ENCODE results near the gene BSG.

The BSG gene

DNA sequence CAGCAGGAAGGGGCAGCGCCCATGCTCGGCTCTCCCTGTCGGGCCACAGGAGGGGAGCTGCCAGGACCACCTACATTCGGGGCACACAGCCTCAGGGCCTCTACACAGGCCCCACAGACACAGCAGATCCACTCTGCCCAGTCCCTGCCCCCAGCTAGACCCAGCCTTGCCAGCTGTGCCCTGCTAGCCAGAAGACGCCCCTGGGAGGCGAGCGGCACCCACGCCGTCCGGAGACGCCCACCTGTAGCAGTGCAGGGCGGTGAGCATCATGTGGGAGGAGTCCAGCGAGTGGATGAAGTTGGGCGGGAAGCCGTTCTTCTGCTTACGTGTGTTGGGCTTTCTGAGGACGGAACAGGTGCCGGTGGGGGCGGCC lies 45.8 kb downstream of the BSG start:
- Histone ChIP-seq H3K4me3 (ENCODE audit: low read depth, low read length) (no peak overlapping the region), H3K4me1 (ENCODE audit: control insufficient read depth, insufficient read depth, low read length) (no peaks in the 10 kb centered on the region), H3K9me3 (ENCODE audit: control insufficient read depth, insufficient read depth, low read depth, low read length) (no peaks in the 10 kb centered on the region), H3K27ac (ENCODE audit: extremely low read depth, low read depth, low read length) (no peak overlapping the region), H3K36me3 (ENCODE audit: control insufficient read depth in 2 of 2, insufficient read depth in 1 of 2, low read length in 2 of 2) (peaks cover 0 to 71% of the 10 kb centered on the region in 2 experiments; a peak in 1 of 3 replicates)
- TF ChIP-seq ZNF114 (tag by site-specific recombination; IDR thresholded peaks at IDR 0.05) (no peak), HOXC10 (CRISPR knock-in tag; IDR thresholded peaks at IDR 0.05) (no peak), EGR2 (tag by site-specific recombination; IDR thresholded peaks at IDR 0.05; ENCODE audit: low read depth) (peak; percentile 33; the same call in 1 of the 2 replicates), FEZF1 (tag by site-specific recombination; IDR thresholded peaks at IDR 0.05) (no peak), ZFHX2 (tag by site-specific recombination; conservative IDR thresholded peaks at IDR 0.05) (peak; percentile 51; the same call in 1 of the 2 replicates), ZNF791 (tag by site-specific recombination; IDR thresholded peaks at IDR 0.05) (no peak), SCRT2 (tag by site-specific recombination; IDR thresholded peaks at IDR 0.05) (peak; percentile 54)
- TF ChIP-seq, protein P1, sequence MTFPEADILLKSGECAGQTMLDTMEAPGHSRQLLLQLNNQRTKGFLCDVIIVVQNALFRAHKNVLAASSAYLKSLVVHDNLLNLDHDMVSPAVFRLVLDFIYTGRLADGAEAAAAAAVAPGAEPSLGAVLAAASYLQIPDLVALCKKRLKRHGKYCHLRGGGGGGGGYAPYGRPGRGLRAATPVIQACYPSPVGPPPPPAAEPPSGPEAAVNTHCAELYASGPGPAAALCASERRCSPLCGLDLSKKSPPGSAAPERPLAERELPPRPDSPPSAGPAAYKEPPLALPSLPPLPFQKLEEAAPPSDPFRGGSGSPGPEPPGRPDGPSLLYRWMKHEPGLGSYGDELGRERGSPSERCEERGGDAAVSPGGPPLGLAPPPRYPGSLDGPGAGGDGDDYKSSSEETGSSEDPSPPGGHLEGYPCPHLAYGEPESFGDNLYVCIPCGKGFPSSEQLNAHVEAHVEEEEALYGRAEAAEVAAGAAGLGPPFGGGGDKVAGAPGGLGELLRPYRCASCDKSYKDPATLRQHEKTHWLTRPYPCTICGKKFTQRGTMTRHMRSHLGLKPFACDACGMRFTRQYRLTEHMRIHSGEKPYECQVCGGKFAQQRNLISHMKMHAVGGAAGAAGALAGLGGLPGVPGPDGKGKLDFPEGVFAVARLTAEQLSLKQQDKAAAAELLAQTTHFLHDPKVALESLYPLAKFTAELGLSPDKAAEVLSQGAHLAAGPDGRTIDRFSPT (tag by site-specific recombination; IDR thresholded peaks at IDR 0.05), result peak; percentile 78
- TF ChIP-seq, protein P2, sequence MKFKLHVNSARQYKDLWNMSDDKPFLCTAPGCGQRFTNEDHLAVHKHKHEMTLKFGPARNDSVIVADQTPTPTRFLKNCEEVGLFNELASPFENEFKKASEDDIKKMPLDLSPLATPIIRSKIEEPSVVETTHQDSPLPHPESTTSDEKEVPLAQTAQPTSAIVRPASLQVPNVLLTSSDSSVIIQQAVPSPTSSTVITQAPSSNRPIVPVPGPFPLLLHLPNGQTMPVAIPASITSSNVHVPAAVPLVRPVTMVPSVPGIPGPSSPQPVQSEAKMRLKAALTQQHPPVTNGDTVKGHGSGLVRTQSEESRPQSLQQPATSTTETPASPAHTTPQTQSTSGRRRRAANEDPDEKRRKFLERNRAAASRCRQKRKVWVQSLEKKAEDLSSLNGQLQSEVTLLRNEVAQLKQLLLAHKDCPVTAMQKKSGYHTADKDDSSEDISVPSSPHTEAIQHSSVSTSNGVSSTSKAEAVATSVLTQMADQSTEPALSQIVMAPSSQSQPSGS (tag by site-specific recombination; IDR thresholded peaks at IDR 0.05; ENCODE audit: low read depth), result no peak
- POLR2A ChIA-PET, result interaction anchor here (1.1 kb wide), 1 partner anchor 9 kb away, joined by 3 read pairs; no protein-coding TSS in a partner anchor
- CTCF ChIA-PET, result no interaction called here

DNA sequence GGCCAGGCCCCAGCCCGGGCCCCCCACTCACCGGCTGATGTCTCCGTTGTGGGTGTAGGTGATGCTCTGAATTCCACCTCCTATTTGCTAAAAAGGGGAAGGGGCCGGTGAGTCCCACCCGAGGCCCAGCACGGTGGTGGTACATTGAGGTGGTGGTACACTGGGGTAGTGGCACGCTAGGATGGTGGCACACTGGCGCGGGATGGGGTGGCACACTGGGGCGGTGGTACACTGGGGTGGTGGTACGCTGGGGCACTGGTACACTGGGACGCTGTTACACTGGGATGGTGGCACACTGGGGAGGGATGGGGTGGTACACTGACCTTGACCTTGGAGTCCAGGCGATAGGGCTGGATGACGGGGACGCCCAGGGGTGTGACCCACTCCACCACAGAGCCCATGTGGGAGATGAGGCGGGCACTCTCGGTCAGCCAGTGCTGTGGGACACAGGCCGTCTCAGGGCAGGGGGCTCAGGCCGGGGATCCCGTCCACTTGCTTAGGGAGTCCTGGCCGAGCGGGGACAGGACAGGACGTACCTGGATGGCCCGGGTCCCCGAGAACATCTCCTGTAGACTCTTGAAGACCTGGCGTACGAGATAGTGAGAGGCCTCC lies 46.4 kb downstream of the BSG start:
- Histone ChIP-seq H3K36me3 (ENCODE audit: control insufficient read depth in 2 of 2, insufficient read depth in 1 of 2, low read length in 2 of 2) (peaks cover 0 to 76% of the 10 kb centered on the region in 2 experiments; a peak in 1 of 3 replicates), H3K9me3 (ENCODE audit: control insufficient read depth, insufficient read depth, low read depth, low read length) (no peaks in the 10 kb centered on the region), H3K27ac (ENCODE audit: extremely low read depth, low read depth, low read length) (no peak overlapping the region), H3K4me1 (ENCODE audit: control insufficient read depth, insufficient read depth, low read length) (no peaks in the 10 kb centered on the region), H3K4me3 (ENCODE audit: low read depth, low read length) (no peak overlapping the region)
- CTCF ChIA-PET, result no interaction called here
- POLR2A ChIA-PET, result no interaction called here
- TF ChIP-seq SP7 (tag by site-specific recombination; IDR thresholded peaks at IDR 0.05) (no peak), SETDB1 (IDR thresholded peaks at IDR 0.05; ENCODE audit: insufficient read length, low read length) (no peak), ZNF561 (tag by site-specific recombination; IDR thresholded peaks at IDR 0.05; ENCODE audit: borderline replicate concordance) (no peak), ZFP3 (tag by site-specific recombination; IDR thresholded peaks at IDR 0.05; ENCODE audit: low read depth) (no peak), EGR2 (tag by site-specific recombination; IDR thresholded peaks at IDR 0.05; ENCODE audit: low read depth) (no peak), ZNF138 (tag by site-specific recombination; IDR thresholded peaks at IDR 0.05; ENCODE audit: borderline replicate concordance) (no peak), PRDM1 (tag by site-specific recombination; IDR thresholded peaks at IDR 0.05) (no peak), HOXD13 (CRISPR knock-in tag; IDR thresholded peaks at IDR 0.05; ENCODE audit: borderline replicate concordance) (no peak)
- TF ChIP-seq, protein P3, sequence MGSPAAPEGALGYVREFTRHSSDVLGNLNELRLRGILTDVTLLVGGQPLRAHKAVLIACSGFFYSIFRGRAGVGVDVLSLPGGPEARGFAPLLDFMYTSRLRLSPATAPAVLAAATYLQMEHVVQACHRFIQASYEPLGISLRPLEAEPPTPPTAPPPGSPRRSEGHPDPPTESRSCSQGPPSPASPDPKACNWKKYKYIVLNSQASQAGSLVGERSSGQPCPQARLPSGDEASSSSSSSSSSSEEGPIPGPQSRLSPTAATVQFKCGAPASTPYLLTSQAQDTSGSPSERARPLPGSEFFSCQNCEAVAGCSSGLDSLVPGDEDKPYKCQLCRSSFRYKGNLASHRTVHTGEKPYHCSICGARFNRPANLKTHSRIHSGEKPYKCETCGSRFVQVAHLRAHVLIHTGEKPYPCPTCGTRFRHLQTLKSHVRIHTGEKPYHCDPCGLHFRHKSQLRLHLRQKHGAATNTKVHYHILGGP (tag by site-specific recombination; IDR thresholded peaks at IDR 0.05), result no peak
